HK-2 (cell line): ENCODE results near the gene DNASE1.

Source experiments
- DNase-seq: peaks from one replicate; pipeline ENCODE4 v3.0.0-alpha.2; 2018; ENCODE audit not compliant: unreplicated experiment

The DNASE1 gene

DNA sequence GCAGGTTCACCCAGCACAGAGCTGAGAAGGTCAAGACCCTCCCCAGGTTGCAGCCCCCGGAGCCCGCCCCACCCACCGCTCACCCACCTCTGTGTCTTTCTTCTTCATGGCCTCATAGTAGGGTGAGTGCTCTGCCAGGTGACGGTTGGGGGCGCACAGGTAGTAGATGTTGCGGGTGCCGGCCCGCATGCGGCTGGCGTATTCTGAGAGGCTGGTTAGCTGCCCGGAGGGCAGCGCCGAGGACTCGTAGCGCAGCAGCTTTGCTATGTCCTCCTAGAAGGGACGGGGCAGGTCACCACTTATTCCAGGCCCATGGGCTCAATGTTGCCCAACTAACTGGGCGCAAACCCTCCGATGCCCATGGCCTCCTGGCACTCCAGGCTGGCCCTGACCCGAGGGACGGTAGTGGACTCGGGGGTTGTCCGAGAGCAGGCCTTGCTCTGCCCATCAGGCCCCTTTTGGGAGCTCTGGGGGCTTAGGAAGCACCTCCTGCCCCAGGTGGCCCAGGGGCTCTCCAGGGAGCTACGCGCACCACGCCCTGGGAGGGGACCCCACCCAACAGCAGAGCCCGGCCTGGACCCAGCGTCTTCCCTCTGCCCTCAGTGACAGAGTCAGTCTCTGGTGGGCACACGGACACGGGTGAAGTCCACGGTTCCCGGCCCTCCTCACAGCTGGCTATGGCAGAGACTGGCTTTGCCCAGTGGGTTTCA is 9.9 kb downstream of the DNASE1 start:
- DNase-seq: no peak

DNA sequence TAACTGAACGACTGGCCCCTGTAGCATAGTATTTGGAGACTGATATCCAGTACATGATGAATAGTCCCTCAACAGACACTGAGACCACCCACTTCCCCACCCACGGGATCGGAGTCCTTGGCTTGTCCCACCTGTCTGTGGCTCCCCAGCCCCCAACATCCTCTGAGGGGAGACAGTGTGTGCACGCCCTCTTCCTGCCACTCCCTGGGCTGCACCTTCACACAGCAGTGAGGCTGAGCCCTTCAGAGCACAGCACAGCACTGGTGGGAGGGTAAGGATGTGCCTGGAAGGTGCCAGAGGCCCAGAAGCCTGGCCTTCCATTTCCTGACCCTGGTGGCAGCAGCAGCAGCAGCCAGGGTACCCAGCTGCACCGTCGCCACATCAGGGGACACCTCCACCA is 11.0 kb downstream of the DNASE1 start:
- no peak for DNase-seq

DNA sequence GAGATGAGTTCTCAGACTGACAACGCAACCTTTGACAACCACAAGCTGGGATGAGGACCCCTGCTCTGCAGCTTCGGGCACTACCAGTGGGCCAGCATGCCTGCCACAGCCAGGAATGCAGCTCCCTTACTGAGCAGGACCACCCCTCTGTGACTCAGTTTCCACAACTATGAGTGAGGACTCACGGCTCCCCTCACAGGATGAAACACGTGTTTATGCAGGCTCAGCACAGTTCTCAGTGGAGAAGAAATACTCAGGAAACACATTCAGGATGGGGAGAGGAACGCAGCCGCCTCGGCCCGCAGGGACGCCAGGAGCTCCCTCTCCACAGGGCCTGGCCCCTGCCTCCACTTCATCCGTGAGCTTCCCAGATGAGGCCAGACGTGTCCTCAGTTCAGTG is 14.1 kb downstream of the DNASE1 start:
- no peak for DNase-seq

DNA sequence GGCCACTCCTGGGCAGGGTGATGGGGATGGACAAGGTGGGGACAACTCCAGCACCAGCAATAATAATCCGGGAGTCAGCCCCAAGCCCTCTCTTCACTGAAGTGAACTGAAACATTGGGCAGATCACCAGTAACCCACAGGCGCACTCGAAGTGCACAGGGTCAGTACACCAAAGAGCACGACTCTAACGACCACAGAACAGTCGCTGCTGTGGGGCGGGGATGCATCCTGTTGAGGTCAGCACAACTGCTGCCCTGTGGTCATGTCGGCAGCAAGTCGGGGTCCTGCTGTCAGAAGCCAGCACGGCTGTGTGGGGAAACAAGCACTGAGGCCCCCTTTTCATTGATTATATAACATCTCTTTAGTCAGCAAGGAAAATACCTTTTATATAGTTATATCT is 14.6 kb downstream of the DNASE1 start:
- DNase-seq: no peak

DNA sequence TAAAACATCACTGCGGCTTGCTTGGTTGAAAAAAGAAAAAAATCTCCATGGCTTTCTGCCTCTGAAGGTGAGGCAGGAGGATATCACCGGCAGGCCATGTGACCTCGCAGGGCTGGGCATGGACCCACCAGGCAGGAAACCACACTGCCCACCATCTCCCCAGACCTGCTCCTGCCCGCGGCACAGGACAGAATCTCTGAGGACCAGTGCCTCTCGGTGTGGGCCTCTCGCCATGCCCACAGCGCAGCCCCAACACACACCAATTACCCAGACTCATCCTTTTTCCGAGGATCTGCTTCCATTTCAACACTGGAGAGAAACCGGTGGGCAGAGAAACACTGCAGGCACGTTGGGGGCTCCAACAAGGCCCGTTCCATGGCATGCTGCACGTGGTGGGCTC is 16.2 kb downstream of the DNASE1 start:
- no peak for DNase-seq

DNA sequence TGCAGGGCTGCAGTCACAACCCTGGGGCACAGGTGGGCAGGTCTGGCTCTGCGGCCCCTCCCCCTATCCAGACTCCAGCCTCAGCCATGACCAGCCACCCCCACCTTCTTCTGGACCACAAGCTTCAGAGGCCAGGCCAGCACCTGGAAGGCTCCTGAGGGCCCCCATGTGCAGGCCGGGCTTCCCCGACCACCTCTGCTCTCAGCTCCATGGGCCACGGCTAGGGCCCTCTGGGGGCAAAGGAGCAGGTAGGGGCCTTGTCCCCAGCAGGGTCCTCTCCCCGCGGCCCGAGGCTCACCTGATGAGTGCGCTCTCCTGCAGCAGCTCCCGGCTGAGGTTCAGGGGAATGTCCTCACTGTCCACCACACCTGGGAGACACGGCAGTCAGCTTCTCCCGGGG is 16.9 kb downstream of the DNASE1 start:
- no peak for DNase-seq

DNA sequence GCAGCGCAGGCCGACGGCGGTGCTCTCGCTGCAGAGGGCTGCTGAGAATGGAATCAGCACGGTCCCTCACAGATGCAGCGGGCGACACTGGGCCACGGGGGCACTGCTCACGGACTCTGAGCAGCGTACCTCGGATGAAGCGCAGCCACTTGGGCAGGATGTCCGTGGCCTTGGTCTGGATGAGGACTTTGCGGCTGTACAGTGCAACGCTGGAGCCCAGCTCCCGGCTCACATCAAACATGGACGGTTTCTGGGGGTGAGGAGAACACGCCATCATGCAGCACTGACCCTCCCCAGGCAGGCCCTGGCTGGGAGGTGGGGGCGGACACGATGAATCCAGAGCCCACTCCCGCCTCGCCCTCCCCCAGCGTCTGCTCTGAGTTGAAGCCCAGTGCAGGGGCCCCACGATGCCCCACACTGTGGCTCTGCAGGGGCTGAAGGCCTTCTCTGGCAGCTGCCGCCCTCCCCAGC is 18.1 kb downstream of the DNASE1 start:
- no peak for DNase-seq

DNA sequence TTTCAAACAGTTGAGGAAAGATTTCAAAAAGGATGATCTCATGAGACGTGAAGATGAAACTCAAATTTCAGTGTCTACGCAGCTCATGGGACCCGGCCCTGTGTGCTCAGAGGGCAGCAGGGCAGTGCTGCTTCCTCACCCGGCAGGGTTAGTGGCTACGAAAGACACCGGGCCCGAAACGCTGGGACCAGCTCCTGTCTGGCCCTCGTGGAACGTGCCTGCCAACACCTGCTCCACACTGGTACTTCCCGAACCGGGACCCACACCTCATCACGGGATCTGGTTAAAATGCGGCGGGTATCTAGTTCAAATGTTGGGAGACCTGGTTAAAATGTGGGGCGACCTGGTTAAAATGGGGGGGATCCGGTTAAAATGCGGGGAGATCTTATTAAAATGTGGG is 18.7 kb downstream of the DNASE1 start:
- no peak for DNase-seq

DNA sequence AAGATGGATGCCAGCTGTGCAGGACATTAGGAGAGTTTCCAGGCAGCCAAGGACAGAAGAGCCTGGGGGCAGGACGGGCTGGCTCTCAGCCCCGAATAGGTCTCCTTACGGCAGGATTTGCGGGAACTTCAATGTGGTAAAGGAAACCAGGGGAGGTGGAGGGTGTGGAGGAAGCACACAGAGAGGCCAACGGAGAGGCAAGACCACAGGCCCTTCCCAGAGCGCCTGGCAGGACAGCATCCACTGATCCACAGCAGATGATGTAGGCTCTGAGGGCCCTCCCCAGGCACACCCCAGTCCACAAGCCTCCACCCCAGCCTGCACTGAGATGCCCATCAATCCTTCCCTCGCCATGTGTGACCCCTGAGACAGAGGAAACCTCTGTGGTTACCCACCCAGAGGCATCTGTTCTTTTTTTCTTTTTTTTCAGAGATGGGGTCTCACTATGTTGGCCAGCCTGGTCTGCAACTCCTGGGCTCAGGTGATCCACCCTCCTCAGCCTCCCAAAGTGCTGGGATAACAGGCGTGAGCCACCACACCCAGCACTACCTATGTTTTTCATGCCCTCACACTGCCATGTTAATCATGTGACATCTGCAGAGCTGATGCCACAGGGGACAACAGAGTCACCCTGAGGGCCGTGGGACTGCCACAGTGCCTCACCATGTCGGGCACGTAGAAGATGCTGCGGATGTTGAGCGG is 19.3 kb downstream of the DNASE1 start:
- no peak for DNase-seq

DNA sequence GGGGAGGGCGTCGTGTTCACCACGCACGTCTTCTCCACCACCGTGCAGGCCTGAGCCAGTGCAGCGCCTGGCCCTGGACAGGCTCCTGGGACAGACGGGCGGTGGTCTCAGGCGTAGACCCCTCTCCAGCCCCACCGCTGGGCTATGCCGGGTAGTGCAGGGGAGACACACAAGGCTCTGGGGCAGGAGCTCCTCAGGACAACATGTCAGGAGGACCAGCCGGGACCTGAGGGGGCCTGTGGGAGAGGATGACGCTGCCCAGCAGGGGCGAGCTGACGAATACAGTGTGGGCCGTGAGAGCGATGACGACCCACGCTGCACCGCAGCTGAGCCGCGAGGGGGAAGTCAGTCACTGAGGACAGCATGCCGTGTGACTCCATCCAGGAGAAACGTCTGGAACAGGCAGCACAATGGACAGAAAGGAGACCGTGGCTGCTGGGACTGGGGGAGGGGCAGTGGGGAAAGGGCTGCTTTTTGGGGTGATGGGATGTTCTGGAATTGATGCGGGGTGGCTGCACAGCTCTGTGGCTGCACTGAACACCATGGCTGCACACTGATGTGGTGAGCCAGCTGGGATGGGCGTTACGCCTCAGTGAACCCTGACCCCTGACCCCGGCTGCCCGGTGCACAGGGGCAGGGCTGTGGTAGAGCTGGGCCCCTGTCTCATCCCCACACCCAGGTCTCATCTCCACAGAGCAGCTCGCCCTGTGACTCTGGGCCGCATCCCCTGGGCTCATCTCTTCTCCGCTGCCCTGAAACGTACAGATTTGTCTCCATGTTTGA is 20.2 kb downstream of the DNASE1 start:
- DNase-seq: no peak

DNA sequence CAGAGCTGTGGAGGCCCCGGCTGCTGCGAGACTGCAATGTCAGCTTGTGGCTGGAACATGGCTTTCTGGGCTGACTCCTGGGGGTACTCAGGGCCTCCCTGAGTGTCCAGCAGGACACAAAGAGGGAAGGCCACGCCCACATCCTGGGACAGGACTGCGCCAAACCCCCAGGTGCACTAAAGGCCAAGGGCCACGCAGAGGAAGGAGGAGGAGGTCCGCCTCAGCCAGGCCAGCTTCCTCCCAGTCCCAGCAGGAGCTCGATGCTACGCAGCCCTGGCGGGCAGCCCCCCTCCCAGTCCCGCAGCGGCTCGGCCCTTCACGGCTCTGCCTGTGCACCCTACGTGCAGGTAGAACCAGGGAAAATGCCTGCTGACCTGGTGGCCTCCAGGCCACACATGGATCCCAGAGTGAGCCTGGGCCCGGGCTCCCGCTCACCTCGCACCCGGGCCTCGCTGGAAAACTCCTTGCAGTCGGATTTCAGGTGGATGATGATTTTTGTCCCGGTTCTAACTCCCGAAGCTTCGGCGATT is 21.2 kb downstream of the DNASE1 start:
- DNase-seq: no peak

DNA sequence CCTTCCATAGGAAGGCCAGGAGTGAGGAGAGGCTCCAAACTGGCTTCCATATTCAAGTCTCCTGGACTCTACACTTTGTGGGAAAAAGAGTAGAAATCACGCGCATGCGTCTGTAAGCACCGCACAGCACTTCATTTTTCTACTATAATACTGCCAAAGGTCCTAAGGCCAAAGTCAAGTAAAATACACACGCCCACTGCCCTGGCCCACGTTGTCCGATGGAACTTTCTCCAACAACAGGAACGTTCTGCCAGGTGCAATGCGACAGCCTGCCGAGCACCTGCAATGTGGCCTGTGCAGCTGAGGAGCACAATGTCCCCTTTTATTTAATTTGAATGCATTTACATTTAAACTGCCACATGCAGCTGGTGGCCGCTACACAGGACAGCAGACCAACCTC is 23.5 kb downstream of the DNASE1 start:
- no peak for DNase-seq

DNA sequence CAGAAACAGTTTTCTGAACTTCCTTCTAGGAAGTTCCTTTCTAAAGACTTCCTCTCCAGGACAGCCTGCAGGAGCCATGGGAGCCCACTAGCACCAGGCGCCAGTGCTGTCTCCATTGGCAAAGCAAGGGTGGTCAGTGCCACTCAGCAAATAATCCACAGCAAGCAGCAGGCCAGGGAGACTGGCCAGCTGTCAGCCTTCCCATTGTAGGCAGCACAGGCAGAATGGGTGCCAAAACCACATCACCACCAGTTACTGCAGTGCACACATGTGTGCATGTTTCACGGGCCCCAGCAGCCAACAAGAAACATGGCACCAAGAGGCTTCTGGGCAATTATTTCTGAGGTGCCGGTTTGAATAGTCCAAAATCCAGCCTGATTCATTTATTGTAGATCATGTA is 26.7 kb downstream of the DNASE1 start:
- no peak for DNase-seq

DNA sequence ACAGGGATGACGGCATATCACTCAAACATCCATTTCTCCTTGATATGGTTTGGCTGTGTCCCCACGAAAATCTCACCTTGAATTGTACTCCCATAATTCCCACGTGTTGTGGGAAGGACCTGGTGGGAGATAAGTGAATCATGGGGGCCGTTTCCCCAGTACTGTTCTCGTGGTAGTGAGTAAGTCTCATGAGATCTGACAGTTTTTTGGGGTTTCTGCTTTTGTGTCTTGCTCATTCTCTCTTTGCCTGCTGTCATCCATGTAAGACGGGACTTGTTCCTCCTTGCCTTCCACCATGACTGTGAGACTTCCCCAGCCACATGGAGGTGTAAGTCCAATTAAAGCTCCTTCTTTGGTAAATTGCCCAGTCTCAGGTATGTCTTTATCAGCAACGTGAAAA is 32.5 kb downstream of the DNASE1 start:
- no peak for DNase-seq

DNA sequence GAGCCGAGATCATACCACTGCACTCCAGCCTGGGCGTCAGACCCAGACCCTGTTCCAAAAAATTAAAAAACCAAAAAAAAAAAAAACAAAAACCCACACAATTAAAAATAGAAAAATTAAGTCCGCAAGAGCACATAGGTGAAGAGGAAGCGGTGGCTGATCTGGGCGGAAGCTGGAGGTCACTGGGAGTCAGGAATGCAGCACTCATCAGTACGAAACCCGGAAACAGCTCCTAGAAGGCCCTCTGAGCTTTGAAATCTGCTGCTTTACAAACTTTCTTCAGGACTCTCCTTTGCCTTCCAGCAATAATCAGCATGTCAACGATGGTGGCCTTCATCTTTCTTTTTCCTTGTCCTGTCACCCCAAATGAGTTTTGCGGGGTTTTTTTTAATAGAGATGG is 33.3 kb downstream of the DNASE1 start:
- no peak for DNase-seq

DNA sequence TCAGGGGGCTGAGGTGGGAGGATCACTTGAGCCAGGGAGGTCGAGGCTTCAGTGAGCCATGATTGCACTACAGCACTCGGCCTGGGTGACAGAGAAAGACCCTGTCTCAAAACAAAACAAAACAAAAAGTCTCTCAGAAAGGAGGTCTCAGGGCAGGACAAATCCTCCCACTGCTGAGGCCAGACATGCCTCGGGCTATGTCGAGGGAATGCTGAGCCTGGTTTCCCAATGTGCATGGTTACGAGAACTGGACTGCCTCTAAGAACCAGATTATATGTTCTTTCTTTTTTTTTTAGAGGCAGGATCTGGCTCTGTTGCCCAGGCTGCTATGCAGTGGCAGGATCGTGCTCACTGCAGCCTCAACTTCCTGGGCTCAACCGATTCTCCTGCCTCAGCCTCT is 35.2 kb downstream of the DNASE1 start:
- no peak for DNase-seq

DNA sequence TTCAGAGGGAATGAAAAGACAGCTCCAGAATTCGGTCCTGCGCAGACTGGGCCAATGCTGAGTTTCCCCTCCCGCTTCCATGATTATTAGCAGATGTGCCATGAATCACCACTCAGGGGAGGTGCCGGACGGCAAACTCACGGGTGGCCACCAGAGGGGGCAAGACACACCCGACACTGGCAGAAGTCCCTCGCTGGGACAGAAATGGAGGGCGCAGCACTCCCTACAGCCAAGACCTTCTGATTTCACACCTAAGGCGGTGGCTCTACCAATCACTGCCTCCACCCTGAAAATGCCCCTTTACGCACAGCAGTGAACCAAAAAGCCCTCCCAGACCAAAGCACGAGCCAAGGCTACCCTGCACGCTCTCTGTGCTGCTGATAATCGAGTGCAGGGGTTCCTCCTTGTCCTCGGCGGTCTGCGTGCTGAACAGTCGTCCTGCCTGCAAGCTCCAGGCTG is 36.0 kb downstream of the DNASE1 start:
- DNase-seq: peak; percentile 73

DNA sequence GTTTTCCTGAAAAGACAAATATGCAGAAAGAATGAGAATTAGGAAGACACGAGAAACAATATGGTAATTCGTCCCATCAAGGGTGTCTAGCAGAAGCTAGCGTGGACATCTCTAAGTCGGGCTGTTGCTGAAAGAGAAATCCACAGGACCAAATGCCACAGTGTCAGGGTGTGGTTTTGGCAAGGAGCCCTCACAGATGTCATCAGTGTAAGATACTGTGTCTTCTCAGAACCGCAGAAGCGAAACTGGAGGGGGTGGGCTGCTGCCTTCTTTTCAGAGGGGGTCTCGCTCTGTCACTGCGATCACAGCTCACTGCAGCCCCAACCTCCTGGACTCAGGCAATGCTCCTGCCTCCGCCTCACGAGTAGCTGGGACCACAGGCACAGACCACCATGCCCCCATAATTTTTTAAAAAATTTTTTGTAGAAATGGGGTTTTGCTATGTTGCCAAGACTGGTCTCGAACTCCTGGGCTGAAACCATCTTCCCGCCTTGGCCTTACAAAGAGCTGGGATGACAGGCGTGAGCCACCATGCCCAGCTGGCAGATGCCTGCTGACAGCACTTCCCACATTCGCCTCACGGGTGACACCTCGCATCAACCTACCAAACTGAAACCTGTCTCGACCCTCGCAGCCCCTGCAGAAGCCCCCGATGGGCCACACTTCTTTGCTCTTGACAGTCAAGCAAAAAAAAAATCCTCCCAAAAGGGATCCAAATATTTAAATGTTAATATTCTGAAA is 36.7 kb downstream of the DNASE1 start:
- DNase-seq: no peak

DNA sequence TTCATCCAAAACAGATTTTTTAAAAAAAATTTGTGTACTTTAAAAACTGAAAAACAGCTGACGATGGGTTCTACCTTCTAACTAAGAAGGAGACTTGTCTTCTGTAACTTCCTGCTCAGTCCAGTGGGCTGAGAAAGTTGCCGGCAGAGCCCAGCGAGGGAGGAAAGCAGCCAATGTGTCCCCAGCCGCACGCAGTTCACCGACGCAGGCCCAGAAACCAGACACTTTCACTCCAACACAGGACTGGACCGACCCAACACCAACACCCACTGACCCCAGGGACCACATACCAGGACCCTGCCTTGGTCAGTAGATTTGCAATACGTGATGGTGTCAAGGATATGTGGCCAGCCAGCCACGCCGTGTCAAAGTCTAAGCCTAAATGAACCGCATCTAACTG is 37.3 kb downstream of the DNASE1 start:
- no peak for DNase-seq

DNA sequence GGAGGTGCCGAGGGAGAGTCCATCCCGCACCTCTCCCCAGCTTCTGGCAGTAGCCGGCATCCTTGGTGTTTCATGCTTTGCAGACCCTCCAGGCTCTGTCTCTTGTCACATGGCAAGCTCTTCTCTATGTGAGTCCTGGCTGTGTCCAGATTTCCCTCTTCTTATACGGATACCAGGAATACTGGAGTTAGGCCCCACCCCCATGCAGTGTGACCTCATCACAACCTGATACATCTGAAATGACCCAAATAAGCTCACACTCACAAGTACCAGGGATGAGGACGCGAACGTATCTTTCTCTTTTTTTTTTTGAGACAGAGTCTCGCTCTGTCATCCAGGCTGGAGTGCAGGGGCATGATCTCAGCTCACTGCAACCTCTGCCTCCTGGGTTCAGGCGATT is 39.6 kb downstream of the DNASE1 start:
- DNase-seq: no peak

DNA sequence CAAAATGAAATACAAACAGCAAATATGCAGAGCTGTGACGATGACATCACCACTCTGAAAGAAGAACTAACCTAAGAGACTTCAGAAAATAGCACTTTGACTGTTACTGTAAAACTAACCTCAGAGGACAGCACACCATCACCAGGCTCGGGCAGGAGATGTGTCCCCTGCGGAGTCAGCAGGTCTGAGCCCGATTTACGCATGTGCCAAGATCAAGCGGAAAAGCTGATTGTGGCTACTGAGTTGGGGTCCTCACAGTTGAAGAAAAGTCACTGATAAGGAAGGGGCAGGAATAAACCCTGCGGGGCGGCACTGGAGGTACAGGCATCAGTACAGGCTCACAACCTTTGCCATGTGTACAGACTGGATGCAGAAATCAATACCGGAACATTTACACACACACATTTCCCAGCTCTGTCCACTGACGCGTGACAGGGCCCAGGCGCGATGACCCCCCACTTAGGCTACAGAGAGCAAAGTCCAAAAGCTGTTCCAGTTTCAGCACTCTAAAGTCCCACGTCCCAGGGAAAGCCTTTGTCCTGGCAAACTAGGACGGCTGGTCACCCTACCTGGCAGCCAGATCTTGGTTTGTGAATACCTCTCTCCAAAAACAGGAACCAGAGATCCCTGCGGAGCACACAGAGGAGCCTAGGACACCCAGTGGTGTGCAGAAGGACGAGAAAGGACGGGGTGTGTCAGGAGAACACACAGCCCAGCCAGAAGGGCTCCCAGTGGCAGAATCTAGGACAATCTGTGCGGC is 41.3 kb downstream of the DNASE1 start:
- DNase-seq: no peak
